ENCODE results near the gene OSBPL5.

The OSBPL5 gene

DNA sequence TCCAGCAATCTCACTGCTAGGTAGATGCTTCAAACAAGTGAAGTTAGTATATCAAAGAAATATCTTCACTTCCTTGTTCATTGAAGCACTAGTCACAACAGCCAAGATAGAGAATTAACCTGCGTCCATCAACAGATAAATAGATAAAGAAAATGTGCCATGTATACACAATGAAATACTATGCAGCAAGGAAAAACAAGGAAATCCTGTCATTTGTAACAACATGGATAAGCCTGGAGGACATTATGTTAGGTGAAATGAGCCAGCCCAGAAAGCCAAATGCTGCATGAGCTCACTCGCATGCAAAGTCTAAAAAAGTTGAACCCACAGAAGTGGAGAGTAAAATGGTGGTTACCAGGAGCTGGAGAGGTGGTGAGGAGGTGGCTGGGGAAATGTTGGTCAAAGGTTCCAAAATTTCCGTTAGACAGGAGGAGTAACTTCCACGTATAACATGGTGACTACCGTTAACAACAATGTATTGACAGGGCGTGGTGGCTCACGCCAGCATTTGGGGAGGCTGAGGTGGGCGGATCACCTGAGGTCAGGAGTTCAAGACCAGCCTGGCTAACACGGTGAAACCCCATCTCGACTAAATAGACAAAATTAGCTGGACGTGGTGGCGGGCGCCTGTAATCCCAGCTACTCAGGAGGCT lies 84.3 kb downstream of the OSBPL5 start:
- FAIRE-seq (no peak), DNase-seq (ENCODE audit: insufficient read length, low spot score) (no peak)
- TF ChIP-seq, protein P1, sequence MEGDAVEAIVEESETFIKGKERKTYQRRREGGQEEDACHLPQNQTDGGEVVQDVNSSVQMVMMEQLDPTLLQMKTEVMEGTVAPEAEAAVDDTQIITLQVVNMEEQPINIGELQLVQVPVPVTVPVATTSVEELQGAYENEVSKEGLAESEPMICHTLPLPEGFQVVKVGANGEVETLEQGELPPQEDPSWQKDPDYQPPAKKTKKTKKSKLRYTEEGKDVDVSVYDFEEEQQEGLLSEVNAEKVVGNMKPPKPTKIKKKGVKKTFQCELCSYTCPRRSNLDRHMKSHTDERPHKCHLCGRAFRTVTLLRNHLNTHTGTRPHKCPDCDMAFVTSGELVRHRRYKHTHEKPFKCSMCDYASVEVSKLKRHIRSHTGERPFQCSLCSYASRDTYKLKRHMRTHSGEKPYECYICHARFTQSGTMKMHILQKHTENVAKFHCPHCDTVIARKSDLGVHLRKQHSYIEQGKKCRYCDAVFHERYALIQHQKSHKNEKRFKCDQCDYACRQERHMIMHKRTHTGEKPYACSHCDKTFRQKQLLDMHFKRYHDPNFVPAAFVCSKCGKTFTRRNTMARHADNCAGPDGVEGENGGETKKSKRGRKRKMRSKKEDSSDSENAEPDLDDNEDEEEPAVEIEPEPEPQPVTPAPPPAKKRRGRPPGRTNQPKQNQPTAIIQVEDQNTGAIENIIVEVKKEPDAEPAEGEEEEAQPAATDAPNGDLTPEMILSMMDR (IDR thresholded peaks at IDR 0.05; ENCODE audit: insufficient read depth, missing control alignments), result no peak

- TF ChIP-seq, protein P1 (IDR thresholded peaks at IDR 0.05; ENCODE audit: insufficient read depth, missing control alignments), result no peak
- DNase-seq (ENCODE audit: insufficient read length, low spot score), result no peak
- FAIRE-seq, result no peak
These were observed 85.0 kb downstream of the OSBPL5 start for GRCh38 chr11:3080104-3080503.

GRCh38 chr11:3077846-3078440 lies 87.2 kb downstream of the OSBPL5 start:
- DNase-seq (ENCODE audit: insufficient read length, low spot score), result no peak
- TF ChIP-seq, protein P1 (IDR thresholded peaks at IDR 0.05; ENCODE audit: insufficient read depth, missing control alignments), result no peak
- no peak for FAIRE-seq

DNA sequence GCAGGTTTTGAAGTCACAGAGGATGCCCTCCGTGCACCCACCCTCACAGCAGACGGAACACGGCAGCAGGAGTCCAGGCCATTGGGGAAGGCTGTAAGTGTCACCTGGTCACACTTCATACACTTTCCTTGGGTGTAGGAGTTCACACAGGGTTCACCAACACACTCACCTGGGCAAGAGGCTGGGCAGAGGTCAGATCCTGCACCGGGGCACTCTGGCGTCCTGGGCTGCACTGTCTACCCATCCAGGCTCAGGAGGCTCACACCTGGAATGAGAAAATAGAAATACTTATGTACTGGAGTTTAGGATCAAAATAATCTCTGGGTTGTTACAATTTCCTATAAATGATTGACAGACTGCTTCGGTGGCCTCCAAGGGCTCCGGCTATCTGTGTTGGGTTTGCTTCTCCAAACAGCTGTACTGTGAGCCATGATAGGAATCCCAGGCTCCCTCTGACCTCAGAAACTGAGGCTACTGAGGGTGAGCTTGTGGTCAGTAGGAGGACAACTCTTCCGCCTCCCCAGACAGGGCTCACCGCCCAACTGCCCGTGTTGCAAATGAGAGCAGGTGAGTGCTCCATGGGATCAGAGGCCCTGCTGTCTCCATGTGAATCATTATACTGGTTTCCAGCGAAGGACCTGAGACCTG lies 87.8 kb downstream of the OSBPL5 start:
- FAIRE-seq (no peak), DNase-seq (ENCODE audit: insufficient read length, low spot score) (no peak)
- TF ChIP-seq, protein P1 (IDR thresholded peaks at IDR 0.05; ENCODE audit: insufficient read depth, missing control alignments), result no peak

DNA sequence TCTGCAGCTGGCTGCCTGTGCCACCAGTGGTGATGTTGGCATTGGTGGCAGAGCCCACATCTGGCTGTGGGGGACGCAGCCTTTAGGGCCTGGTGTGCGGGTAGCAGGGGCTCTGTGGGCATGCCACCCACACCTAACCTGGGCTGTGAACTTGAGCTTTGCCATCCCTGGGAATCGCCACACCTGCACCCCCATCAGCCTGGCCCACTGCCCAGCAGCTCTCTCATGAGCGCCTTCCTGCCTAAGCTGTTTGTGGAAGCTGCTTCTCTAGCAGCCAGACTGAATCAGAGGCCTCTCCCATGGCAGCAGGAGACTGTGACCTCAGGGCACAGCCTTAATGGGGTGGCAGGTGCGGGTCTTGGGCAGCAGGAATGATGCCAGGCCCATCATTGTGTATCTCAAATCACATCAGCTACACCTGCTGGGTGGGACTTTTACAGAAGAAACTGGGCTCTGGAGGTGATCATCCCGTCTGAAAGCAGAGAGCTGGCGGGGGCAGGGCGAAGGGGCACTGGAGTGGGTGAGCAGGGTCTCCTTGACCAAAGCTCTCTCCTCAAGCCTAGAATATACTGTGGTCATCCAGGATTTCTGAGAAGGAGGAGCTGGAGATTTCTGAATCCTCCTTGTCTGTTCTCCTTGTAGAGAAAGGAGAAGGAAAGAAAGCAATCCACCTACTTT lies 90.1 kb downstream of the OSBPL5 start:
- FAIRE-seq (no peak), DNase-seq (ENCODE audit: insufficient read length, low spot score) (no peak)
- TF ChIP-seq, protein P1 (IDR thresholded peaks at IDR 0.05; ENCODE audit: insufficient read depth, missing control alignments), result no peak

DNA sequence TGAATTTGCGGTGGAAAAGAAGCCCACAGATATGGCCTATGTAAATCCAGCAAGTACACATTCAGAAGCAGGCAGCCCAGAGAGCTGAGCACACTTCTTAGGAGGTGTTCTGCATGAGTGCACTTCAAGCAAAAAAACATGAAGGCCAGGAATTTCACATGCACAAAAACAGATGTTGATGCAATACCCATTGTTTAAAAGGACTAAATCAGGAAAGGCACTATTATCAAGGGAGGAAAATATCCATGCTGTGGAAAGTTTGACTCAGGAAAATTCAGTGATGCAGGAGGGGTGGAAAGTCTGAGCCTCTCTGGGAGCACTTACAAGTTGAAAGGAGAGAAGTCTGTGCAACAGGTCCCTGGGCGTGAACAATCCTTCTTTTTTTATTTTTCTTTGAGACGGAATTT lies 92.1 kb downstream of the OSBPL5 start:
- TF ChIP-seq, protein P1 (IDR thresholded peaks at IDR 0.05; ENCODE audit: insufficient read depth, missing control alignments), result no peak
- DNase-seq (ENCODE audit: insufficient read length, low spot score) (no peak), FAIRE-seq (no peak)

All from D721Med (cell line).